Hepatocyte (in vitro differentiated cells): ENCODE measurements around the gene VMAC. TPM values are rescaled to one million over a fixed set of nuclear protein-coding genes. Genes with fewer than 3 reads are reported as not detected.

Source experiments
- DNase-seq: peaks from one replicate; pipeline ENCODE4 v3.0.0-alpha.2; 2016; ENCODE audit warnings: low spot score
- H2AFZ ChIP-seq: fragments of 200-600 bp; sonication (generic); 2 replicates; pipeline ENCODE4 v1.6.0; 2016; ENCODE audit warnings: antibody characterized with exemption, mild to moderate bottlenecking
- H3K27ac ChIP-seq: fragments of 200-600 bp; sonication (generic); 2 replicates; pipeline ENCODE4 v1.5.1; 2016; ENCODE audit warnings: mild to moderate bottlenecking
- H3K27me3 ChIP-seq: fragments of 200-600 bp; sonication (generic); 2 replicates; pipeline ENCODE4 v1.6.1; 2016
- H3K36me3 ChIP-seq: fragments of 200-600 bp; sonication (generic); replicated peaks from 2 replicates; pipeline ENCODE4 v1.5.1; 2016; ENCODE audit warnings: low read depth; ENCODE audit not compliant: insufficient read depth
- H3K4me1 ChIP-seq: fragments of 200-600 bp; sonication (generic); 2 replicates; pipeline ENCODE4 v1.5.1; 2016; ENCODE audit warnings: mild to moderate bottlenecking, moderate library complexity; ENCODE audit not compliant: insufficient read depth
- H3K4me2 ChIP-seq: fragments of 200-600 bp; sonication (generic); 2 replicates; pipeline ENCODE4 v1.6.0; 2016
- H3K4me3 ChIP-seq: fragments of 200-600 bp; sonication (generic); 2 replicates; pipeline ENCODE4 v1.5.1; 2016; ENCODE audit warnings: mild to moderate bottlenecking
- H3K79me2 ChIP-seq: fragments of 200-600 bp; sonication (generic); 2 replicates; pipeline ENCODE4 v1.6.0; 2017; ENCODE audit warnings: mild to moderate bottlenecking
- H3K9me2 ChIP-seq: fragments of 200-600 bp; sonication (generic); replicated peaks from 2 replicates; pipeline ENCODE4 v1.6.0; 2017; ENCODE audit warnings: mild to moderate bottlenecking; ENCODE audit not compliant: insufficient read depth
- H3K9me3 ChIP-seq: fragments of 200-600 bp; sonication (generic); 2 replicates; pipeline ENCODE4 v1.5.1; 2016; ENCODE audit warnings: low read depth, mild to moderate bottlenecking
- H4K20me1 ChIP-seq: fragments of 200-600 bp; sonication (generic); 2 replicates; pipeline ENCODE4 v1.6.0; 2016; ENCODE audit warnings: mild to moderate bottlenecking; ENCODE audit not compliant: insufficient read depth, poor library complexity, severe bottlenecking
- EZH2 ChIP-seq: fragments of 200-600 bp; sonication (generic); IDR thresholded peaks from 2 replicates; pipeline ENCODE4 v1.6.1; 2016; ENCODE audit warnings: antibody characterized with exemption, mild to moderate bottlenecking, borderline replicate concordance
- EZH2phosphoT487 ChIP-seq: fragments of 200-600 bp; sonication (generic); IDR thresholded peaks from one replicate; pipeline ENCODE4 v1.6.1; 2018; ENCODE audit warnings: antibody characterized with exemption, mild to moderate bottlenecking, low read depth, moderate library complexity; ENCODE audit not compliant: unreplicated experiment, severe bottlenecking
- WGBS: methylation state at CpG from one replicate; pipeline ENCODE4 v1.1.6; 2016; ENCODE audit warnings: low lambda C conversion rate; ENCODE audit errors: missing lambda C conversion rate; 5-methylcytosine and 5-hydroxymethylcytosine counted together
- polyA plus RNA-seq: library from polyadenylated mRNA; unstranded; fragments of >200 nt; fragmentation: Nextera tagmentation; extraction: Ambion mirVana; gene quantifications from 2 replicates; pipeline ENCODE4 v1.2.1, GENCODE V29; 2016
- total RNA-seq: library from RNA; depleted of rRNA; stranded (reverse); fragments of >200 nt; gene quantifications from 2 replicates; pipeline ENCODE4 v1.2.3, GENCODE V29; 2014
- TF ChIP-seq, protein P1 (sequence below): fragments of 200-600 bp; sonication (generic); IDR thresholded peaks from 2 replicates; pipeline ENCODE4 v1.5.1; 2016; ENCODE audit warnings: antibody characterized with exemption, mild to moderate bottlenecking; ENCODE audit not compliant: poor library complexity

The VMAC gene
- total and polyA plus RNA-seq, 2 experiments from 2014 or later, result 4.5 to 5.9 TPM

DNA sequence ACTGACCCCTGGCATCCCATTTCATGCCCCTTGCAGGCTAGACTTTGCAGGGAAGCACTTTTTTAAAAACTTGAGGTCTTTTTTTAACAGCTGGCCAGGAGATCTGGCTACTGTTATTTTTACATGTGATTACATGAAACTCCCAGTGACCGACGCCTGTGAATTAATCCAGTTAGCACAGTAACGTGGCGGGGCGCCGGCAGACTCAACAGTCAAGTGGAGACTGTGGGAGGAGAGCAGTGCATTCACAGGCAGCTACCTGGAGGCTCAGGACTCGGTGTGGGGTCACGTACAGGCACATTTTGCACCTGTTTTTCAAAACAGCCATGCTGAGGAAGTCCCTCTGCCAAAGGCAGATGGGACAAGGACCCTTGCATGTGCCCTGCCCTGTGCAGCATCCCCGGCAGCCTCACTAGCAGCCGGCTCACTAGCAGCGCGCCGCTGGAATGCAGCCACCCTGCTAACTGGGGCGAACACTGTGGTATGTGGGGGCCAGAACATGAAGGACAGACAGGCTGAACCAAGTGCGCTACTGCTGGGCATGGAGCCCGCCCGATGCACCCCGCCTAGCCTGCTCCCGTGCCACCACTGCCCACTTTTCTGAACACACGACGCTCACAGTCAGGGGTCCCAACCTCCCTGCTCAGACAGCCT lies 28.1 kb downstream of the VMAC start:
- Histone ChIP-seq H4K20me1 (peaks cover 14% of the 10 kb centered on the region), H3K27me3 (no peaks in the 10 kb centered on the region)
- WGBS, result 94% methylated on average over 21 of the region's 21 CpGs

DNA sequence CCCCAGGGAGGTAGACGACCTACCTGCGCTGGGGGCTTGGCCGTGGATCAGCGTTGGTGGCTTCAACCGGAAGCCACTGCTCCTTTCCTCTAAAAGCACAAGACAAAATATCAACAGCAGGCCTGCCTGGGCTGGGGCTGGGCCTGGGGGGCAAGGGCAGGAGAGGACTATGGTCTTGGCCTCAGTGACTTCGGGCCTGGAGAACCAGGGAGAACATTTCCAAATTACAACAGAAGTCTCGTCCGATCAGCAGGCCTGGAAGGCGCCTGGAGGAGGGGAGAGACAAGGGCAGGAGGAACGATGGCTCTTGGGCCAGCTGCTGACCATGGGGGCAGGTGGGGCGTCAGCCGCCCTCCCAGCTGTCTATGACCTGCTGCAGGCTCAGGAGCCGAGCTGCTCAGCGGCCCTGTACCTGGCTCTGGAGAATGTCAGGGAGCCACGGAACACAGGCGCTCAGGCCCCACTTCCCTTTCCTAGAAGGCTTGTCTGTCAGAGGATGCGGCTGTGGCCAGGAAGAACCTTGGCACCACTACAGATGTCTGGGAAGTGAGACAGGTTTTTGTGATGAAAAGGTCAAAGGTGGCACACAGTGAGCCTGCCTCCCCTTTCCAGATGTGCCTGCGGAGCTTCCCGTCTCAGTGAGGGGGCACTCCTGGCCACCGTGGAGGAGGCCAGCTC lies 28.9 kb downstream of the VMAC start:
- TF ChIP-seq EZH2phosphoT487, result no peak
- TF ChIP-seq, protein P1, sequence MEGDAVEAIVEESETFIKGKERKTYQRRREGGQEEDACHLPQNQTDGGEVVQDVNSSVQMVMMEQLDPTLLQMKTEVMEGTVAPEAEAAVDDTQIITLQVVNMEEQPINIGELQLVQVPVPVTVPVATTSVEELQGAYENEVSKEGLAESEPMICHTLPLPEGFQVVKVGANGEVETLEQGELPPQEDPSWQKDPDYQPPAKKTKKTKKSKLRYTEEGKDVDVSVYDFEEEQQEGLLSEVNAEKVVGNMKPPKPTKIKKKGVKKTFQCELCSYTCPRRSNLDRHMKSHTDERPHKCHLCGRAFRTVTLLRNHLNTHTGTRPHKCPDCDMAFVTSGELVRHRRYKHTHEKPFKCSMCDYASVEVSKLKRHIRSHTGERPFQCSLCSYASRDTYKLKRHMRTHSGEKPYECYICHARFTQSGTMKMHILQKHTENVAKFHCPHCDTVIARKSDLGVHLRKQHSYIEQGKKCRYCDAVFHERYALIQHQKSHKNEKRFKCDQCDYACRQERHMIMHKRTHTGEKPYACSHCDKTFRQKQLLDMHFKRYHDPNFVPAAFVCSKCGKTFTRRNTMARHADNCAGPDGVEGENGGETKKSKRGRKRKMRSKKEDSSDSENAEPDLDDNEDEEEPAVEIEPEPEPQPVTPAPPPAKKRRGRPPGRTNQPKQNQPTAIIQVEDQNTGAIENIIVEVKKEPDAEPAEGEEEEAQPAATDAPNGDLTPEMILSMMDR, result no peak
- peaks cover 14% of the 10 kb centered on the region for H4K20me1 ChIP-seq
- no peaks in the 10 kb centered on the region for H3K36me3 ChIP-seq
- peaks cover 42% of the 10 kb centered on the region for H3K79me2 ChIP-seq
- H3K4me1 ChIP-seq, result peaks cover 30% of the 10 kb centered on the region
- no peaks in the 10 kb centered on the region for H3K27me3 ChIP-seq
- peak overlapping the region; percentile 71 for H3K27ac ChIP-seq
- H2AFZ ChIP-seq, result no peak overlapping the region
- no peak for DNase-seq
- H3K4me2 ChIP-seq, result no peak overlapping the region
- WGBS, result 90% methylated on average over 20 of the region's 20 CpGs
- no peak overlapping the region for H3K4me3 ChIP-seq
- no peaks in the 10 kb centered on the region for H3K9me2 ChIP-seq
- H3K9me3 ChIP-seq, result no peaks in the 10 kb centered on the region

More for the DNA sequence above, 28.1 kb downstream of the VMAC start:
- TF ChIP-seq, protein P1, result no peak
- TF ChIP-seq EZH2phosphoT487 (no peak), EZH2 (no peak)
- Histone ChIP-seq H3K4me2 (no peak overlapping the region), H3K9me3 (no peaks in the 10 kb centered on the region), H3K36me3 (no peaks in the 10 kb centered on the region), H3K79me2 (peaks cover 35% of the 10 kb centered on the region), H3K27ac (no peak overlapping the region), H3K9me2 (no peaks in the 10 kb centered on the region), H3K4me1 (peaks cover 35% of the 10 kb centered on the region), H2AFZ (no peak overlapping the region), H3K4me3 (no peak overlapping the region)
- DNase-seq, result no peak

DNA sequence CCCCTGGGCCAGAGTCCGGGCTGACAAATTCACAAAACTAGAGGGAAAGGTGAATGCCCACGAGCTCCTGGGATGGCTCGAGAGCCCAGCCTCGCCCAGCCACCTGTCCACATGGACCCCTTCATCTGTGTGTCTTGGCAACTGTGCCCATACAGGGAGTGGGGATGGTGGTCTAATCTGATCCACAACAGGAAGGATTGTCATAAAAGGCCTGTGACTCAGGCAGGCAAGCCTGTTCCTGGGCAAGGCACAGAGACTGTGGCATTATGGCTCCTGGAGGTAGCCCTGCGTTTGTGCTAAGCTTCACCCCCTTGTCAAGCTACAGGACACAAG lies 29.4 kb downstream of the VMAC start:
- Histone ChIP-seq H3K4me2 (no peak overlapping the region), H4K20me1 (peaks cover 14% of the 10 kb centered on the region), H3K9me3 (no peaks in the 10 kb centered on the region), H3K79me2 (peaks cover 47% of the 10 kb centered on the region), H3K27ac (peak overlapping the region; percentile 71), H3K4me3 (no peak overlapping the region), H3K36me3 (no peaks in the 10 kb centered on the region), H3K4me1 (peaks cover 28% of the 10 kb centered on the region), H2AFZ (no peak overlapping the region), H3K27me3 (no peaks in the 10 kb centered on the region), H3K9me2 (no peaks in the 10 kb centered on the region)
- WGBS, result 91% methylated on average over 5 of the region's 5 CpGs
- DNase-seq, result no peak
- TF ChIP-seq, protein P1, result no peak
